ENCODE data around the gene LRIT3. TPM values are rescaled to one million over a fixed set of nuclear protein-coding genes. Genes with fewer than 3 reads are reported as not detected.

Gene LRIT3
- total RNA-seq, 1 donor from 2014 or later = 0.15 TPM

- Histone ChIP-seq H3K9me3 (ENCODE audit: low read depth) (no peaks in the 10 kb centered on the region), H3K4me2 (peak within 1 kb of the TSS; percentile 36), H3K4me1 (peaks cover 36% of the 10 kb centered on the region), H3K27me3 (no peaks in the 10 kb centered on the region), H3K9ac (no peak within 1 kb of the TSS), H3K27ac (peak within 1 kb of the TSS; percentile 51), H4K20me1 (ENCODE audit: low read depth) (no peaks in the 10 kb centered on the region), H3F3A (ENCODE audit: low read depth) (peaks cover 12% of the 10 kb centered on the region), H3K36me3 (no peaks in the 10 kb centered on the region), H3K4me3 (peak within 1 kb of the TSS; percentile 7), H3K79me2 (ENCODE audit: low read depth) (no peaks in the 10 kb centered on the region), H2AFZ (replicated peaks) (peak within 1 kb of the TSS; percentile 92)
- no peaks in the 10 kb centered on the region for H3K27me3 Mint-ChIP-seq (ENCODE audit: insufficient read depth, low read depth)
- TF ChIP-seq EZH2 (IDR thresholded peaks at IDR 0.05) (no peak), CTCF (IDR thresholded peaks at IDR 0.05) (no peak), EZH2phosphoT487 (IDR thresholded peaks at IDR 0.05) (no peak)
- H3K4me3 Mint-ChIP-seq = peak within 1 kb of the TSS; percentile 75
- peak; percentile 38 for DNase-seq (ENCODE audit: low spot score)
- H3K36me3 Mint-ChIP-seq = no peaks in the 10 kb centered on the region
- H3K27ac Mint-ChIP-seq = peak within 1 kb of the TSS; percentile 77
- H3K9me3 Mint-ChIP-seq = no peaks in the 10 kb centered on the region
- H3K4me1 Mint-ChIP-seq = peaks cover 48% of the 10 kb centered on the region
Observed at GRCh38 chr4:109912706-109913595, 65.0 kb downstream of the LRIT3 start, which contains the start of gene EGF. Gene EGF, plus strand, starts transcription at chr4:109912883. Its CDS starts 453 bp downstream, at chr4:109913336.

- H3K4me1 ChIP-seq = peaks cover 36% of the 10 kb centered on the region
- H3K4me3 ChIP-seq = peak overlapping the region; percentile 7
- no peak overlapping the region for H3K27ac ChIP-seq
- H3K9ac ChIP-seq = no peak overlapping the region
- Mint-ChIP-seq H3K4me3 (peak overlapping the region; percentile 75), H3K27me3 (ENCODE audit: insufficient read depth, low read depth) (no peaks in the 10 kb centered on the region), H3K4me1 (peaks cover 48% of the 10 kb centered on the region), H3K36me3 (peaks cover 2% of the 10 kb centered on the region), H3K9me3 (no peaks in the 10 kb centered on the region), H3K27ac (peak overlapping the region; percentile 77)
- no peak for DNase-seq (ENCODE audit: low spot score)
- H4K20me1 ChIP-seq (ENCODE audit: low read depth) = no peaks in the 10 kb centered on the region
- peak overlapping the region; percentile 36 for H3K4me2 ChIP-seq
- H3F3A ChIP-seq (ENCODE audit: low read depth) = peaks cover 12% of the 10 kb centered on the region
- TF ChIP-seq EZH2phosphoT487 (IDR thresholded peaks at IDR 0.05) = no peak
- TF ChIP-seq CTCF (IDR thresholded peaks at IDR 0.05) = no peak
- TF ChIP-seq EZH2 (IDR thresholded peaks at IDR 0.05) = no peak
- no peaks in the 10 kb centered on the region for H3K36me3 ChIP-seq
- no peaks in the 10 kb centered on the region for H3K79me2 ChIP-seq (ENCODE audit: low read depth)
- H3K27me3 ChIP-seq = no peaks in the 10 kb centered on the region
- H2AFZ ChIP-seq (replicated peaks) = no peak overlapping the region
- no peaks in the 10 kb centered on the region for H3K9me3 ChIP-seq (ENCODE audit: low read depth)
Observed at GRCh38 chr4:109913596-109914241, 65.8 kb downstream of the LRIT3 start.

- H3K36me3 Mint-ChIP-seq = peaks cover 2% of the 10 kb centered on the region
- Histone ChIP-seq H3K36me3 (no peaks in the 10 kb centered on the region), H3K27ac (no peak overlapping the region), H4K20me1 (ENCODE audit: low read depth) (no peaks in the 10 kb centered on the region), H3F3A (ENCODE audit: low read depth) (peaks cover 12% of the 10 kb centered on the region), H3K4me1 (peaks cover 36% of the 10 kb centered on the region), H3K9ac (no peak overlapping the region), H3K27me3 (no peaks in the 10 kb centered on the region), H3K9me3 (ENCODE audit: low read depth) (no peaks in the 10 kb centered on the region), H3K4me3 (peak overlapping the region; percentile 7), H3K4me2 (peak overlapping the region; percentile 36), H3K79me2 (ENCODE audit: low read depth) (no peaks in the 10 kb centered on the region), H2AFZ (replicated peaks) (peak overlapping the region; percentile 22)
- peaks cover 48% of the 10 kb centered on the region for H3K4me1 Mint-ChIP-seq
- H3K27me3 Mint-ChIP-seq (ENCODE audit: insufficient read depth, low read depth) = no peaks in the 10 kb centered on the region
- H3K4me3 Mint-ChIP-seq = peak overlapping the region; percentile 60
- no peak for DNase-seq (ENCODE audit: low spot score)
- TF ChIP-seq EZH2phosphoT487 (IDR thresholded peaks at IDR 0.05) (no peak), EZH2 (IDR thresholded peaks at IDR 0.05) (no peak), CTCF (IDR thresholded peaks at IDR 0.05) (no peak)
- H3K27ac Mint-ChIP-seq = peak overlapping the region; percentile 69
- no peaks in the 10 kb centered on the region for H3K9me3 Mint-ChIP-seq
Observed at GRCh38 chr4:109914322-109914721, 66.4 kb downstream of the LRIT3 start.
